ENCODE data around the gene APCDD1.
"Not testable (repeated sequence)": the region's sequence is repeated elsewhere in the genome, so short reads cannot be mapped to it uniquely, and the experiment has no call there.

The APCDD1 gene

GRCh38 chr18:10499230-10499629 is 44.8 kb downstream of the APCDD1 start:
- H3K4me3 ChIP-seq (ENCODE audit: control insufficient read depth in 1 of 7, extremely low read depth in 1 of 7, insufficient read depth in 4 of 7, low read depth in 2 of 7, low read length in 6 of 7), result no peak overlapping the region
- no peak overlapping the region for H3K27ac ChIP-seq (ENCODE audit: insufficient read depth in 1 of 2, low read depth in 1 of 2, low read length in 2 of 2, poor library complexity in 1 of 2, severe bottlenecking in 2 of 2)
- no peaks in the 10 kb centered on the region for H3K27me3 ChIP-seq (replicated peaks in 2 of 5; ENCODE audit: control insufficient read depth in 4 of 5, insufficient read depth in 5 of 5, low read length in 4 of 5)
- DNase-seq, result peak; percentile 27 to 67 (median 61)
- ChIA-PET CTCF (interaction anchor here (0.8 to 1.1 kb wide), 2 partner anchors 20 to 303 kb away, joined by 3 read pairs; no protein-coding TSS in a partner anchor), POLR2A (no interaction called here)
- peaks cover 0 to 8% (median 2%) of the 10 kb centered on the region in 4 experiments for H3K4me1 ChIP-seq (ENCODE audit: control extremely low read depth in 1 of 4, control insufficient read depth in 4 of 4, insufficient read depth in 4 of 4, low read length in 3 of 4)
- H3K36me3 ChIP-seq (ENCODE audit: control insufficient read depth in 4 of 4, insufficient read depth in 4 of 4, low read length in 3 of 4), result no peaks in the 10 kb centered on the region
- WGBS (ENCODE audit: insufficient coverage), result no CpG with 5 or more reads among the region's 6 CpGs
- no peaks in the 10 kb centered on the region for H3K9me3 ChIP-seq (ENCODE audit: control extremely low read depth in 1 of 5, control insufficient read depth in 4 of 5, insufficient read depth in 2 of 5, low read depth in 1 of 5, low read length in 4 of 5)

GRCh38 chr18:10500038-10500437 is 45.6 kb downstream of the APCDD1 start:
- H3K36me3 ChIP-seq (ENCODE audit: control insufficient read depth in 4 of 4, insufficient read depth in 4 of 4, low read length in 3 of 4), result no peaks in the 10 kb centered on the region
- no peak overlapping the region for H3K27ac ChIP-seq (ENCODE audit: insufficient read depth in 1 of 2, low read depth in 1 of 2, low read length in 2 of 2, poor library complexity in 1 of 2, severe bottlenecking in 2 of 2)
- no peak for DNase-seq
- peaks cover 0 to 5% (median 3%) of the 10 kb centered on the region in 5 experiments for H3K9me3 ChIP-seq (ENCODE audit: control extremely low read depth in 1 of 5, control insufficient read depth in 4 of 5, insufficient read depth in 2 of 5, low read depth in 1 of 5, low read length in 4 of 5)
- no peak overlapping the region for H3K4me3 ChIP-seq (ENCODE audit: control insufficient read depth in 1 of 7, extremely low read depth in 1 of 7, insufficient read depth in 4 of 7, low read depth in 2 of 7, low read length in 6 of 7)
- H3K4me1 ChIP-seq (ENCODE audit: control extremely low read depth in 1 of 4, control insufficient read depth in 4 of 4, insufficient read depth in 4 of 4, low read length in 3 of 4), result peaks cover 0 to 8% (median 2%) of the 10 kb centered on the region in 4 experiments
- ChIA-PET POLR2A (no interaction called here), CTCF (interaction anchor here (1.0 to 2.1 kb wide), 2 partner anchors 11 to 20 kb away, joined by 4 to 7 read pairs; no protein-coding TSS in a partner anchor)
- no peaks in the 10 kb centered on the region for H3K27me3 ChIP-seq (replicated peaks in 2 of 5; ENCODE audit: control insufficient read depth in 4 of 5, insufficient read depth in 5 of 5, low read length in 4 of 5)
- whole genome bisulfite sequencing (ENCODE audit: insufficient coverage), result 100% methylated on average over 1 of the region's 2 CpGs

GRCh38 chr18:10504723-10505122 is 50.3 kb downstream of the APCDD1 start:
- CTCF ChIA-PET, result no interaction called here

DNA sequence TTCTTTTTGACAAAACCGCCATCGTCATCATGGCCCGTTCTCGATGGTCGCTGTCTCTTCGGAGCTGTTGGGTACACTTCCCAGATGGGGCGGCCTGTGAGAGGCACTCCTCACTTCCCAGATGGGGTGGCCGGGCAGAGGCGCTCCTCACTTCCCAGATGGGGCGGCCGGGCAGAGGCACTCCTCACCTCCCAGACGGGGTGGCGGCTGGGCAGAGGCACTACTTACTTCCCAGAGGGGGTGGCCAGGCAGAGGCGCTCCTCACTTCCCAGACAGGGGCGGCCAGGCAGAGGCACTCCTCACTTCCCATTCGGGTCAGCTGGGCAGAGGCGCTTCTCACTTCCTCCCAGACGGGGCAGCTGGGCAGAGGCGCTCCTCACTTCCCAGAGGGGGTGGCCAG is 51.5 kb downstream of the APCDD1 start:
- H3K4me3 ChIP-seq (ENCODE audit: control insufficient read depth in 1 of 7, extremely low read depth in 1 of 7, insufficient read depth in 4 of 7, low read depth in 2 of 7, low read length in 6 of 7); H3K4me1 ChIP-seq (ENCODE audit: control extremely low read depth in 1 of 4, control insufficient read depth in 4 of 4, insufficient read depth in 4 of 4, low read length in 3 of 4); H3K27ac ChIP-seq (ENCODE audit: insufficient read depth in 1 of 2, low read depth in 1 of 2, low read length in 2 of 2, poor library complexity in 1 of 2, severe bottlenecking in 2 of 2); CTCF ChIA-PET; POLR2A ChIA-PET; DNase-seq; H3K27me3 ChIP-seq (replicated peaks in 2 of 5; ENCODE audit: control insufficient read depth in 4 of 5, insufficient read depth in 5 of 5, low read length in 4 of 5); H3K36me3 ChIP-seq (ENCODE audit: control insufficient read depth in 4 of 4, insufficient read depth in 4 of 4, low read length in 3 of 4): not testable (repeated sequence)
- WGBS (ENCODE audit: insufficient coverage), result 83% methylated on average over 4 of the region's 19 CpGs
- peaks cover 4 to 20% (median 7%) of the 10 kb centered on the region in 5 experiments for H3K9me3 ChIP-seq (ENCODE audit: control extremely low read depth in 1 of 5, control insufficient read depth in 4 of 5, insufficient read depth in 2 of 5, low read depth in 1 of 5, low read length in 4 of 5)

More at GRCh38 chr18:10504723-10505122, 50.3 kb downstream of the APCDD1 start:
- WGBS (ENCODE audit: insufficient coverage), result 100% methylated on average over 1 of the region's 1 CpG
- H3K27ac ChIP-seq (ENCODE audit: insufficient read depth in 1 of 2, low read depth in 1 of 2, low read length in 2 of 2, poor library complexity in 1 of 2, severe bottlenecking in 2 of 2), result no peak overlapping the region
- no peak for DNase-seq
- no peaks in the 10 kb centered on the region for H3K36me3 ChIP-seq (ENCODE audit: control insufficient read depth in 4 of 4, insufficient read depth in 4 of 4, low read length in 3 of 4)
- POLR2A ChIA-PET, result no interaction called here
- no peaks in the 10 kb centered on the region for H3K27me3 ChIP-seq (replicated peaks in 2 of 5; ENCODE audit: control insufficient read depth in 4 of 5, insufficient read depth in 5 of 5, low read length in 4 of 5)
- H3K4me3 ChIP-seq (ENCODE audit: control insufficient read depth in 1 of 7, extremely low read depth in 1 of 7, insufficient read depth in 4 of 7, low read depth in 2 of 7, low read length in 6 of 7), result no peak overlapping the region
- peaks cover 0 to under 1% (median 0%) of the 10 kb centered on the region in 4 experiments for H3K4me1 ChIP-seq (ENCODE audit: control extremely low read depth in 1 of 4, control insufficient read depth in 4 of 4, insufficient read depth in 4 of 4, low read length in 3 of 4)
- H3K9me3 ChIP-seq (ENCODE audit: control extremely low read depth in 1 of 5, control insufficient read depth in 4 of 5, insufficient read depth in 2 of 5, low read depth in 1 of 5, low read length in 4 of 5), result peaks cover 4 to 20% (median 7%) of the 10 kb centered on the region in 5 experiments

GRCh38 chr18:10508591-10508990 is 54.2 kb downstream of the APCDD1 start:
- Histone ChIP-seq H3K36me3 (ENCODE audit: control insufficient read depth in 4 of 4, insufficient read depth in 4 of 4, low read length in 3 of 4) (no peaks in the 10 kb centered on the region), H3K27me3 (replicated peaks in 2 of 5; ENCODE audit: control insufficient read depth in 4 of 5, insufficient read depth in 5 of 5, low read length in 4 of 5) (no peaks in the 10 kb centered on the region), H3K27ac (ENCODE audit: insufficient read depth in 1 of 2, low read depth in 1 of 2, low read length in 2 of 2, poor library complexity in 1 of 2, severe bottlenecking in 2 of 2) (no peak overlapping the region), H3K4me3 (ENCODE audit: control insufficient read depth in 1 of 7, extremely low read depth in 1 of 7, insufficient read depth in 4 of 7, low read depth in 2 of 7, low read length in 6 of 7) (no peak overlapping the region), H3K9me3 (ENCODE audit: control extremely low read depth in 1 of 5, control insufficient read depth in 4 of 5, insufficient read depth in 2 of 5, low read depth in 1 of 5, low read length in 4 of 5) (peaks cover 4 to 20% (median 7%) of the 10 kb centered on the region in 5 experiments), H3K4me1 (ENCODE audit: control extremely low read depth in 1 of 4, control insufficient read depth in 4 of 4, insufficient read depth in 4 of 4, low read length in 3 of 4) (no peaks in the 10 kb centered on the region)
- ChIA-PET CTCF (interaction anchor here (1.0 to 1.5 kb wide), 2 partner anchors 11 to 16 kb away, joined by 3 to 5 read pairs; no protein-coding TSS in a partner anchor), POLR2A (no interaction called here)
- no peak for DNase-seq

DNA sequence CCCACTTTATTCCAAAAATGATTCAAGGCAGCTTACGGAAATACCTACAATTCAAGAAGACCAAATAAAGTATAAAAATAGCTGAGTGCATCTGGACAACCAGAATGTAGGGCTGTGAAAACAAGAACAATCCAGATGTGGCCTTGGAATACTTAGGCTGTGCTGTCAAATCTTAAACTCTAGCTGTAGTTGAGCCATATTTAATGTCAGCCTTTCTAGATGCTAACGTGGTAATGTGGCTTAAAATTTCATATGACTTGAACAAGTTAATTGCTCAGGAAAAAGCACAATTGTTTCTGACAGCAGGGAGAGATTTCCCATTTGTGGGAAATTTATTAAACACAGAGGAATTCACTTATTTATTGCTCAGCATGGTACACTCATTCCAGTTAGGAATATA is 56.8 kb downstream of the APCDD1 start:
- no peak overlapping the region for H3K4me3 ChIP-seq (ENCODE audit: control insufficient read depth in 1 of 7, extremely low read depth in 1 of 7, insufficient read depth in 4 of 7, low read depth in 2 of 7, low read length in 6 of 7)
- CTCF ChIA-PET, result interaction anchor here (1.8 kb wide), 1 partner anchor 10 kb away, joined by 7 read pairs; no protein-coding TSS in a partner anchor
- DNase-seq, result no peak
- 100% methylated on average over 1 of the region's 2 CpGs for WGBS (ENCODE audit: insufficient coverage)
- POLR2A ChIA-PET, result no interaction called here
- H3K9me3 ChIP-seq (ENCODE audit: control extremely low read depth in 1 of 5, control insufficient read depth in 4 of 5, insufficient read depth in 2 of 5, low read depth in 1 of 5, low read length in 4 of 5), result peaks cover 0 to 13% (median 7%) of the 10 kb centered on the region in 5 experiments
- H3K36me3 ChIP-seq (ENCODE audit: control insufficient read depth in 4 of 4, insufficient read depth in 4 of 4, low read length in 3 of 4), result no peaks in the 10 kb centered on the region
- H3K4me1 ChIP-seq (ENCODE audit: control extremely low read depth in 1 of 4, control insufficient read depth in 4 of 4, insufficient read depth in 4 of 4, low read length in 3 of 4), result peaks cover 0 to 10% (median 4%) of the 10 kb centered on the region in 4 experiments
- no peak overlapping the region for H3K27ac ChIP-seq (ENCODE audit: insufficient read depth in 1 of 2, low read depth in 1 of 2, low read length in 2 of 2, poor library complexity in 1 of 2, severe bottlenecking in 2 of 2)
- H3K27me3 ChIP-seq (replicated peaks in 2 of 5; ENCODE audit: control insufficient read depth in 4 of 5, insufficient read depth in 5 of 5, low read length in 4 of 5), result no peaks in the 10 kb centered on the region

GRCh38 chr18:10514082-10514481 is 59.6 kb downstream of the APCDD1 start:
- H3K4me3 ChIP-seq (ENCODE audit: control insufficient read depth in 1 of 7, extremely low read depth in 1 of 7, insufficient read depth in 4 of 7, low read depth in 2 of 7, low read length in 6 of 7), result no peak overlapping the region
- peaks cover 0 to 3% (median 0%) of the 10 kb centered on the region in 5 experiments for H3K9me3 ChIP-seq (ENCODE audit: control extremely low read depth in 1 of 5, control insufficient read depth in 4 of 5, insufficient read depth in 2 of 5, low read depth in 1 of 5, low read length in 4 of 5)
- no peaks in the 10 kb centered on the region for H3K36me3 ChIP-seq (ENCODE audit: control insufficient read depth in 4 of 4, insufficient read depth in 4 of 4, low read length in 3 of 4)
- no peak for DNase-seq
- 100% methylated on average over 1 of the region's 3 CpGs for WGBS (ENCODE audit: insufficient coverage)
- H3K27me3 ChIP-seq (replicated peaks in 2 of 5; ENCODE audit: control insufficient read depth in 4 of 5, insufficient read depth in 5 of 5, low read length in 4 of 5), result no peaks in the 10 kb centered on the region
- peaks cover 0 to 16% (median 11%) of the 10 kb centered on the region in 4 experiments for H3K4me1 ChIP-seq (ENCODE audit: control extremely low read depth in 1 of 4, control insufficient read depth in 4 of 4, insufficient read depth in 4 of 4, low read length in 3 of 4)
- ChIA-PET CTCF (interaction anchor here (1.2 to 1.6 kb wide), 2 partner anchors 23 to 73 kb away, joined by 4 to 5 read pairs; no protein-coding TSS in a partner anchor), POLR2A (no interaction called here)
- H3K27ac ChIP-seq (ENCODE audit: insufficient read depth in 1 of 2, low read depth in 1 of 2, low read length in 2 of 2, poor library complexity in 1 of 2, severe bottlenecking in 2 of 2), result no peak overlapping the region
